Kidney epithelial cell (primary cell): Measurements from ENCODE around the gene TIGD1. TPM values are rescaled to one million over a fixed set of nuclear protein-coding genes. Genes with fewer than 3 reads are reported as not detected.

Source experiments
- DNase-seq: peaks from one replicate; pipeline ENCODE4 v3.0.0-alpha.2; 2010; ENCODE audit warnings: low read depth
- H3K27me3 ChIP-seq: 2 replicates; pipeline ENCODE4 v1.6.0; 2011; ENCODE audit warnings: low read length; ENCODE audit not compliant: control insufficient read depth, insufficient read depth
- H3K36me3 ChIP-seq: 2 replicates; pipeline ENCODE4 v1.5.1; 2011; ENCODE audit warnings: low read length; ENCODE audit not compliant: control insufficient read depth, insufficient read depth
- H3K4me3 ChIP-seq: 2 replicates; pipeline ENCODE4 v1.5.1; 2011; ENCODE audit warnings: low read depth, mild to moderate bottlenecking, control low read depth, low read length
- CTCF ChIP-seq: IDR thresholded peaks from 2 replicates; pipeline ENCODE4 v1.5.1; 2011; ENCODE audit warnings: mild to moderate bottlenecking, moderate library complexity, low read length, control low read depth, inconsistent platforms; ENCODE audit not compliant: insufficient read depth, poor library complexity, severe bottlenecking
- total RNA-seq: library from RNA; depleted of rRNA; stranded (reverse); fragments of >200 nt; gene quantifications from 2 replicates; pipeline ENCODE4 v1.2.3, GENCODE V29; 2015

TIGD1 gene
- total RNA-seq, 1 donor from 2014 or later: 2.9 TPM

GRCh38 chr2:232581725-232582124 lies 31.4 kb upstream of the TIGD1 start:
- TF ChIP-seq CTCF: no peak
- H3K4me3 ChIP-seq: no peak overlapping the region
- no peak for DNase-seq
- no peaks in the 10 kb centered on the region for H3K27me3 ChIP-seq
- H3K36me3 ChIP-seq: no peaks in the 10 kb centered on the region

GRCh38 chr2:232580648-232580981 lies 30.3 kb upstream of the TIGD1 start:
- H3K4me3 ChIP-seq: no peak overlapping the region
- H3K36me3 ChIP-seq: no peaks in the 10 kb centered on the region
- DNase-seq: no peak
- H3K27me3 ChIP-seq: no peaks in the 10 kb centered on the region
- TF ChIP-seq CTCF: no peak

- no peaks in the 10 kb centered on the region for H3K27me3 ChIP-seq
- no peak overlapping the region for H3K4me3 ChIP-seq
- TF ChIP-seq CTCF: no peak
- DNase-seq: no peak
- H3K36me3 ChIP-seq: no peaks in the 10 kb centered on the region
Observed at GRCh38 chr2:232578626-232579025, 28.3 kb upstream of the TIGD1 start.

GRCh38 chr2:232577841-232578240 lies 27.5 kb upstream of the TIGD1 start:
- no peaks in the 10 kb centered on the region for H3K27me3 ChIP-seq
- no peak overlapping the region for H3K4me3 ChIP-seq
- no peak for DNase-seq
- no peaks in the 10 kb centered on the region for H3K36me3 ChIP-seq
- no peak for TF ChIP-seq CTCF

- Histone ChIP-seq H3K4me3 (no peak overlapping the region), H3K27me3 (no peaks in the 10 kb centered on the region), H3K36me3 (no peaks in the 10 kb centered on the region)
- no peak for TF ChIP-seq CTCF
- no peak for DNase-seq
Observed at GRCh38 chr2:232576995-232577394, 26.6 kb upstream of the TIGD1 start.

- no peaks in the 10 kb centered on the region for H3K27me3 ChIP-seq
- TF ChIP-seq CTCF: no peak
- H3K36me3 ChIP-seq: no peaks in the 10 kb centered on the region
- no peak overlapping the region for H3K4me3 ChIP-seq
- no peak for DNase-seq
Observed at GRCh38 chr2:232575404-232575746, 25.0 kb upstream of the TIGD1 start.
